Aorta (tissue), 5 donors: ENCODE measurements around the gene PRKAG2. TPM values are rescaled to one million over a fixed set of nuclear protein-coding genes. Genes with fewer than 3 reads are reported as not detected.

Source experiments
- ATAC-seq: fragments of 200-7000 bp; cut with Tn5 transposase; one replicate; pipeline ENCODE4 v1.9.1; 2022; ENCODE audit warnings: moderate library complexity; ENCODE audit not compliant: low FRiP score
- DNase-seq, 2 donors: peaks; one replicate each; pipeline ENCODE4 v3.0.0-alpha.2; 2020
- H3K27ac ChIP-seq, 2 donors: one replicate each; pipeline ENCODE4 v1.5.1; 2013; ENCODE audit warnings: low read length in 2 of 2, mild to moderate bottlenecking in 2 of 2, moderate library complexity in 2 of 2, control low read depth in 1 of 2, inconsistent platforms in 1 of 2, low read depth in 1 of 2
- H3K27me3 ChIP-seq, 2 donors: one replicate each; pipeline ENCODE4 v1.6.1; 2013; ENCODE audit warnings: control low read depth in 1 of 2, low read length in 1 of 2, mild to moderate bottlenecking in 1 of 2, moderate library complexity in 1 of 2; ENCODE audit not compliant: insufficient read depth in 2 of 2, control insufficient read depth in 1 of 2
- H3K36me3 ChIP-seq, 2 donors: one replicate each; pipeline ENCODE4 v1.6.1; 2013; ENCODE audit warnings: control low read depth in 1 of 2, low read length in 1 of 2, mild to moderate bottlenecking in 1 of 2; ENCODE audit not compliant: insufficient read depth in 2 of 2, control insufficient read depth in 1 of 2
- H3K4me1 ChIP-seq, 2 donors: one replicate each; pipeline ENCODE4 v1.6.1; 2013; ENCODE audit warnings: low read length in 2 of 2, control low read depth in 1 of 2, mild to moderate bottlenecking in 1 of 2, moderate library complexity in 1 of 2; ENCODE audit not compliant: insufficient read depth in 2 of 2, control insufficient read depth in 1 of 2
- H3K4me3 ChIP-seq, 2 donors: one replicate each; pipeline ENCODE4 v1.5.1; 2013; ENCODE audit warnings: low read length in 2 of 2, control low read depth in 1 of 2, mild to moderate bottlenecking in 1 of 2
- H3K9me3 ChIP-seq: one replicate; pipeline ENCODE4 v1.6.1; 2013; ENCODE audit warnings: mild to moderate bottlenecking, low read length; ENCODE audit not compliant: control insufficient read depth
- WGBS, 2 donors: extraction: QIAGEN DNeasy Blood & Tissue Kit; methylation state at CpG; one replicate each; pipeline ENCODE4 v1.1.7; 2013; 5-methylcytosine and 5-hydroxymethylcytosine counted together
- intact Hi-C, 2 donors: fragments of 100-400 bp; cut with DNase I; formaldehyde crosslinking; loops; one replicate each; pipeline versions ENCODE4 v1.14.2 to v1.15.0; 2022
- polyA plus RNA-seq, 2 donors: library from polyadenylated mRNA; stranded (reverse); fragments of 200-250 nt; gene quantifications; one replicate each; pipeline ENCODE4 v1.2.3, GENCODE V29; 2013
- total RNA-seq, 2 donors: library from RNA; stranded (reverse); fragmentation: NEBNext Ultra II Directional; extraction: Animal tissue kit (Norgen Biotek cat#: 25700); gene quantifications; one replicate each; pipeline ENCODE4 v1.2.1, GENCODE V29; 2021
- donor health status: healthy with polysubstance abuse.
- donor health status: Bipolar disorder and iron deficiency.
- donor health status: DM: no; HTN: no; CAD: no.
- donor health status: DM: no; HTN: no; CAD: no.
- donor health status: DM: yes; HTN: yes; CAD: no.

Gene PRKAG2
- total and polyA plus RNA-seq, 4 donors = 34.0 to 69.9 (median 52.6) TPM

- Histone ChIP-seq H3K27ac (no peak overlapping the region), H3K27me3 (no peaks in the 10 kb centered on the region), H3K9me3 (no peaks in the 10 kb centered on the region), H3K4me3 (no peak overlapping the region), H3K4me1 (peaks cover 0 to 2% of the 10 kb centered on the region in 2 donors), H3K36me3 (peaks cover 2% of the 10 kb centered on the region in 2 donors)
- ATAC-seq (peak; percentile 29), DNase-seq (no peak)
- 16 to 19% methylated on average over 10 of the region's 10 CpGs for WGBS, 2 donors
- intact Hi-C loops = no loop called here
These were observed 324.4 kb downstream of the PRKAG2 start for GRCh38 chr7:151552352-151553028.

- DNase-seq (no peak), ATAC-seq (no peak)
- intact Hi-C loops = no loop called here
- Histone ChIP-seq H3K4me3 (no peak overlapping the region), H3K36me3 (peaks cover 0 to 2% of the 10 kb centered on the region in 2 donors), H3K27ac (no peak overlapping the region), H3K9me3 (no peaks in the 10 kb centered on the region), H3K27me3 (no peaks in the 10 kb centered on the region), H3K4me1 (peaks cover 0 to 2% of the 10 kb centered on the region in 2 donors)
- WGBS, 2 donors = 61 to 65% methylated on average over 7 of the region's 7 CpGs
These were observed 325.1 kb downstream of the PRKAG2 start for GRCh38 chr7:151551820-151552219.

GRCh38 chr7:151550656-151551286, 326.1 kb downstream of the PRKAG2 start:
- Histone ChIP-seq H3K9me3 (no peaks in the 10 kb centered on the region), H3K4me1 (peaks cover 0 to 2% of the 10 kb centered on the region in 2 donors), H3K36me3 (no peaks in the 10 kb centered on the region), H3K27me3 (no peaks in the 10 kb centered on the region), H3K4me3 (no peak overlapping the region), H3K27ac (no peak overlapping the region)
- ATAC-seq (no peak), DNase-seq (no peak)
- 34 to 50% methylated on average over 3 of the region's 3 CpGs for WGBS, 2 donors
- intact Hi-C loops = no loop called here

GRCh38 chr7:151549644-151550043, 327.3 kb downstream of the PRKAG2 start:
- Histone ChIP-seq H3K27me3 (no peaks in the 10 kb centered on the region), H3K4me1 (peaks cover 0 to 2% of the 10 kb centered on the region in 2 donors), H3K36me3 (no peaks in the 10 kb centered on the region), H3K9me3 (no peaks in the 10 kb centered on the region), H3K4me3 (no peak overlapping the region), H3K27ac (no peak overlapping the region)
- WGBS, 2 donors = 96 to 97% methylated on average over 6 of the region's 6 CpGs
- ATAC-seq (no peak), DNase-seq (no peak)
- intact Hi-C loops = no loop called here

GRCh38 chr7:151549083-151549482, 327.8 kb downstream of the PRKAG2 start:
- intact Hi-C loops = no loop called here
- no peaks in the 10 kb centered on the region for H3K27me3 ChIP-seq
- peaks cover 0 to 2% of the 10 kb centered on the region in 2 donors for H3K4me1 ChIP-seq
- H3K36me3 ChIP-seq = no peaks in the 10 kb centered on the region
- WGBS, 2 donors = 96% methylated on average over 7 of the region's 7 CpGs
- DNase-seq = no peak
- no peak overlapping the region for H3K4me3 ChIP-seq
- ATAC-seq = no peak
- H3K9me3 ChIP-seq = no peaks in the 10 kb centered on the region
- no peak overlapping the region for H3K27ac ChIP-seq

GRCh38 chr7:151544183-151544582, 332.7 kb downstream of the PRKAG2 start:
- ATAC-seq (no peak), DNase-seq (no peak)
- H3K9me3 ChIP-seq = no peaks in the 10 kb centered on the region
- H3K27me3 ChIP-seq = no peaks in the 10 kb centered on the region
- H3K4me3 ChIP-seq = no peak overlapping the region
- no peaks in the 10 kb centered on the region for H3K4me1 ChIP-seq
- H3K36me3 ChIP-seq = no peaks in the 10 kb centered on the region
- no peak overlapping the region for H3K27ac ChIP-seq
- intact Hi-C loops = no loop called here

GRCh38 chr7:151542606-151543130, 334.2 kb downstream of the PRKAG2 start:
- intact Hi-C loops = no loop called here
- 93 to 94% methylated on average over 6 of the region's 6 CpGs for WGBS, 2 donors
- H3K4me1 ChIP-seq = no peaks in the 10 kb centered on the region

GRCh38 chr7:151541709-151542499, 335.0 kb downstream of the PRKAG2 start:
- no peak for ATAC-seq
- intact Hi-C loops = loop anchor here in 1 of 2 donors (2.0 kb wide), 1 partner anchor 39 kb away; no protein-coding TSS in a partner anchor

More at GRCh38 chr7:151542606-151543130, 334.2 kb downstream of the PRKAG2 start:
- H3K9me3 ChIP-seq = no peaks in the 10 kb centered on the region
- DNase-seq = no peak
- no peak overlapping the region for H3K27ac ChIP-seq
- no peaks in the 10 kb centered on the region for H3K36me3 ChIP-seq
- no peak overlapping the region for H3K4me3 ChIP-seq
- no peak for ATAC-seq
- H3K27me3 ChIP-seq = no peaks in the 10 kb centered on the region

More at GRCh38 chr7:151541709-151542499, 335.0 kb downstream of the PRKAG2 start:
- Histone ChIP-seq H3K4me3 (no peak overlapping the region), H3K4me1 (no peaks in the 10 kb centered on the region), H3K27ac (no peak overlapping the region), H3K27me3 (no peaks in the 10 kb centered on the region), H3K9me3 (no peaks in the 10 kb centered on the region), H3K36me3 (no peaks in the 10 kb centered on the region)
- no peak for DNase-seq
- 93 to 94% methylated on average over 17 of the region's 17 CpGs for WGBS, 2 donors
